HL-60 (cell line): Measurements from ENCODE around the gene PLK2.

Source experiments
- GABPA ChIP-seq: IDR thresholded peaks from 2 replicates; pipeline ENCODE4 v1.6.1; 2012; ENCODE audit warnings: low read depth
- POLR2AphosphoS5 ChIP-seq: IDR thresholded peaks from 2 replicates; pipeline ENCODE4 v1.6.1; 2012; ENCODE audit warnings: low read depth
- REST ChIP-seq: IDR thresholded peaks from 2 replicates; pipeline ENCODE4 v1.6.1; 2012; ENCODE audit warnings: low read depth; ENCODE audit not compliant: insufficient replicate concordance
- SPI1 ChIP-seq: IDR thresholded peaks from 2 replicates; pipeline ENCODE4 v1.6.1; 2012; ENCODE audit warnings: low read depth, mild to moderate bottlenecking, borderline replicate concordance
- TF ChIP-seq, protein P1 (sequence below): IDR thresholded peaks from one replicate; pipeline ENCODE4 v1.5.1; 2011; ENCODE audit warnings: low read length, control low read depth, inconsistent platforms; ENCODE audit not compliant: insufficient read depth

DNA sequence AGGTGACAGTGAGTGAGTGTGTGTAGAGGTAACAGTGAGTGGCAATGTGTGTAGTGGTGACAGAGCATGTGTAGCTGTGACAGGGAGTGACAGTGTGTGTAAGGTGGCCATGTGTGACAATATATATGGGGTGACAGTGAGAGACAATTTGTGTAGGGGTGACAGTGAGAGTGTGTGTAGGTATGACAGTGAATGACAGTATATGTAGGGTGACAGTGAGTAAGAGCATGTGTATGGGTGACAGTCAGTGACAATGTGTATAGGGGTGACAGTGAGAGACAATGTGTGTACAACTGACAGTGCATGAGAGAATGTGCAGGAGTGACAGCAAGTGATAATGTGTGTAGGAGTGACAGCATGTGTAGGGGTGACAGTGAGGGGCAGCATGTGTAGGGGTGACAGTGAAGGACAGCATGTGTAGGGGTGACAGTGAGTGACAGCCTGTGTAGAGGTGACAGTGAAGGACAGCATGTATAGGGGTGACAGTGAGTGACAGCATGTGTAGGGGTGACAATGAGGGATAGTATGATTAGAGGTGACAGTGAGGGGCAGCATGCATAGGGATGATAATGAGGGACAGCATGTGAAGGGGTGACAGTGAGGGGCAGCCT, 21.3 kb upstream of the PLK2 start:
- TF ChIP-seq, protein P1, sequence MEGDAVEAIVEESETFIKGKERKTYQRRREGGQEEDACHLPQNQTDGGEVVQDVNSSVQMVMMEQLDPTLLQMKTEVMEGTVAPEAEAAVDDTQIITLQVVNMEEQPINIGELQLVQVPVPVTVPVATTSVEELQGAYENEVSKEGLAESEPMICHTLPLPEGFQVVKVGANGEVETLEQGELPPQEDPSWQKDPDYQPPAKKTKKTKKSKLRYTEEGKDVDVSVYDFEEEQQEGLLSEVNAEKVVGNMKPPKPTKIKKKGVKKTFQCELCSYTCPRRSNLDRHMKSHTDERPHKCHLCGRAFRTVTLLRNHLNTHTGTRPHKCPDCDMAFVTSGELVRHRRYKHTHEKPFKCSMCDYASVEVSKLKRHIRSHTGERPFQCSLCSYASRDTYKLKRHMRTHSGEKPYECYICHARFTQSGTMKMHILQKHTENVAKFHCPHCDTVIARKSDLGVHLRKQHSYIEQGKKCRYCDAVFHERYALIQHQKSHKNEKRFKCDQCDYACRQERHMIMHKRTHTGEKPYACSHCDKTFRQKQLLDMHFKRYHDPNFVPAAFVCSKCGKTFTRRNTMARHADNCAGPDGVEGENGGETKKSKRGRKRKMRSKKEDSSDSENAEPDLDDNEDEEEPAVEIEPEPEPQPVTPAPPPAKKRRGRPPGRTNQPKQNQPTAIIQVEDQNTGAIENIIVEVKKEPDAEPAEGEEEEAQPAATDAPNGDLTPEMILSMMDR, result no peak
- TF ChIP-seq GABPA, result no peak
- no peak for TF ChIP-seq POLR2AphosphoS5
- no peak for TF ChIP-seq SPI1
- TF ChIP-seq REST, result no peak
